Loucy (cell line): ENCODE data around the gene ATAD3B.

Source experiments
- CTCF ChIP-seq: fragments of 200-600 bp; sonication (generic); conservative IDR thresholded peaks from 2 replicates; pipeline ENCODE4 v1.5.1; 2014; ENCODE audit warnings: mild to moderate bottlenecking, antibody characterized with exemption, low read length
- EZH2phosphoT487 ChIP-seq: fragments of 200-600 bp; IDR thresholded peaks from 2 replicates; pipeline ENCODE4 v1.6.1; 2018; ENCODE audit warnings: antibody characterized with exemption, mild to moderate bottlenecking, moderate library complexity, borderline replicate concordance

- TF ChIP-seq CTCF, result no peak
- no peak for TF ChIP-seq EZH2phosphoT487
Measured at GRCh38 chr1:1433804-1434130, 37.8 kb upstream of the ATAD3B start.
